RWPE2 (cell line): ENCODE measurements around the gene PIK3R5.

ENCODE experiments used
- ATAC-seq: fragments of 200-7000 bp; cut with Tn5 transposase; 3 replicates; pipeline ENCODE4 v1.9.1; 2021; ENCODE audit warnings: low read depth
- DNase-seq: peaks from one replicate; pipeline ENCODE4 v3.0.0-alpha.2; 2020; ENCODE audit warnings: low spot score
- H3K27ac ChIP-seq: fragments of 450-650 bp; 2 replicates; pipeline ENCODE4 v1.5.1; 2017; ENCODE audit warnings: mild to moderate bottlenecking; ENCODE audit not compliant: poor library complexity, severe bottlenecking
- H3K27me3 ChIP-seq: fragments of 250-450 bp; sonication (Bioruptor Pico); 2 replicates; pipeline ENCODE4 v1.5.1; 2021; ENCODE audit warnings: mild to moderate bottlenecking, moderate library complexity; ENCODE audit not compliant: insufficient read depth, poor library complexity, severe bottlenecking
- H3K36me3 ChIP-seq: fragments of 250-450 bp; sonication (Bioruptor Pico); 2 replicates; pipeline ENCODE4 v1.5.1; 2020; ENCODE audit warnings: low read depth, mild to moderate bottlenecking, moderate library complexity
- H3K4me1 ChIP-seq: fragments of 250-450 bp; sonication (Bioruptor Pico); 2 replicates; pipeline ENCODE4 v1.5.1; 2021; ENCODE audit warnings: mild to moderate bottlenecking, moderate library complexity; ENCODE audit not compliant: insufficient read depth, poor library complexity, severe bottlenecking
- H3K4me3 ChIP-seq: fragments of 250-450 bp; sonication (Bioruptor Pico); 2 replicates; pipeline ENCODE4 v1.5.1; 2021; ENCODE audit warnings: mild to moderate bottlenecking, moderate library complexity; ENCODE audit not compliant: severe bottlenecking
- H3K9me3 ChIP-seq: fragments of 250-450 bp; sonication (Bioruptor Pico); 2 replicates; pipeline ENCODE4 v1.5.1; 2021; ENCODE audit warnings: mild to moderate bottlenecking, moderate library complexity; ENCODE audit not compliant: severe bottlenecking
- CTCF ChIP-seq: fragments of 450-650 bp; IDR thresholded peaks from one replicate; pipeline ENCODE4 v1.5.1; 2017; ENCODE audit warnings: mild to moderate bottlenecking, moderate library complexity; ENCODE audit not compliant: poor library complexity, severe bottlenecking

PIK3R5 gene

GRCh38 chr17:8890671-8891070, 74.8 kb downstream of the PIK3R5 start:
- no peak for DNase-seq
- no peak overlapping the region for H3K27ac ChIP-seq
- H3K9me3 ChIP-seq: no peaks in the 10 kb centered on the region
- no peak for TF ChIP-seq CTCF
- ATAC-seq: no peak
- H3K27me3 ChIP-seq: no peaks in the 10 kb centered on the region
- no peak overlapping the region for H3K4me3 ChIP-seq
- H3K4me1 ChIP-seq: no peaks in the 10 kb centered on the region
- H3K36me3 ChIP-seq: no peaks in the 10 kb centered on the region

- Histone ChIP-seq H3K4me3 (no peak overlapping the region), H3K27ac (no peak overlapping the region), H3K36me3 (no peaks in the 10 kb centered on the region), H3K9me3 (no peaks in the 10 kb centered on the region), H3K4me1 (no peaks in the 10 kb centered on the region), H3K27me3 (no peaks in the 10 kb centered on the region)
- no peak for DNase-seq
- TF ChIP-seq CTCF: no peak
- ATAC-seq: no peak
Measured at GRCh38 chr17:8889458-8890210, 75.9 kb downstream of the PIK3R5 start.

- TF ChIP-seq CTCF: no peak
- H3K27ac ChIP-seq: no peak overlapping the region
- no peak for ATAC-seq
Measured at GRCh38 chr17:8888704-8889302, 76.7 kb downstream of the PIK3R5 start.

GRCh38 chr17:8887834-8888703, 77.4 kb downstream of the PIK3R5 start:
- no peak overlapping the region for H3K4me3 ChIP-seq
- no peaks in the 10 kb centered on the region for H3K36me3 ChIP-seq
- H3K4me1 ChIP-seq: no peaks in the 10 kb centered on the region
- ATAC-seq (no peak), DNase-seq (no peak)
- no peak overlapping the region for H3K27ac ChIP-seq
- no peaks in the 10 kb centered on the region for H3K9me3 ChIP-seq
- no peaks in the 10 kb centered on the region for H3K27me3 ChIP-seq
- TF ChIP-seq CTCF: no peak

More at GRCh38 chr17:8888704-8889302, 76.7 kb downstream of the PIK3R5 start:
- H3K4me1 ChIP-seq: no peaks in the 10 kb centered on the region
- no peaks in the 10 kb centered on the region for H3K9me3 ChIP-seq
- no peak for DNase-seq
- no peaks in the 10 kb centered on the region for H3K36me3 ChIP-seq
- no peaks in the 10 kb centered on the region for H3K27me3 ChIP-seq
- H3K4me3 ChIP-seq: no peak overlapping the region
